Endothelial cell of umbilical vein (primary cell): ENCODE data around the gene KLF1. TPM values are rescaled to one million over a fixed set of nuclear protein-coding genes. Genes with fewer than 3 reads are reported as not detected.
A peak's percentile ranks its signal among the peaks of the same experiment; 100 is the strongest.

ENCODE experiments used
- BruUV-seq: library from RNA; stranded (reverse); fragments of 400-500 nt; replicated peaks from 2 replicates; lab custom pipeline; 2021; lab: Mats Ljungman, UMichigan
- CTCF ChIA-PET: fragments of 300-600, 350-600 bp; sonication (Branson Sonifier 250); formaldehyde crosslinking; loops from one replicate; lab custom pipeline; 2021; ENCODE audit warnings: antibody characterized with exemption, inconsistent platforms; lab: Charles Lee
- POLR2A ChIA-PET: fragments of 300-600, 350-600 bp; sonication (Branson Sonifier 250); formaldehyde crosslinking; loops from one replicate; lab custom pipeline; 2021; ENCODE audit warnings: antibody characterized with exemption, inconsistent platforms; lab: Charles Lee
- DNase-seq: peaks from one replicate; pipeline ENCODE4 v3.0.0-alpha.2; 2011; ENCODE audit warnings: low read depth, low spot score
- FAIRE-seq: peaks from 2 replicates; lab custom pipeline; 2011; peaks lifted over from hg19 to GRCh38; lab: Jason Lieb, UNC
- H2AFZ ChIP-seq: 2 replicates; pipeline ENCODE4 v1.6.0; 2012; ENCODE audit warnings: low read depth, low read length, control low read depth, inconsistent platforms
- H3K27ac ChIP-seq: 2 replicates; pipeline ENCODE4 v1.5.1; 2011; ENCODE audit warnings: low read depth, mild to moderate bottlenecking, control low read depth, low read length, moderate library complexity; ENCODE audit not compliant: insufficient read depth
- H3K27me3 ChIP-seq, 2 experiments: 2 replicates each; pipeline versions ENCODE4 v1.6.0 to v1.6.1; 2011; ENCODE audit warnings: low read length in 2 of 2, mixed read lengths in 1 of 2; ENCODE audit not compliant: control insufficient read depth in 2 of 2, insufficient read depth in 2 of 2
- H3K36me3 ChIP-seq, 2 experiments: 2 replicates in 1 of 2; 3 replicates in 1 of 2; pipeline ENCODE4 v1.5.1; 2011; ENCODE audit warnings: low read length in 2 of 2, mild to moderate bottlenecking in 1 of 2, moderate library complexity in 1 of 2; ENCODE audit not compliant: control insufficient read depth in 2 of 2, insufficient read depth in 2 of 2; ENCODE audit errors: extremely low read depth in 1 of 2
- H3K4me1 ChIP-seq: 3 replicates; pipeline ENCODE4 v1.5.1; 2011; ENCODE audit warnings: mild to moderate bottlenecking, low read length; ENCODE audit not compliant: control insufficient read depth, insufficient read depth; ENCODE audit errors: extremely low read depth
- H3K4me2 ChIP-seq: 2 replicates; pipeline ENCODE4 v1.6.1; 2011; ENCODE audit warnings: low read length, control low read depth, mixed read lengths; ENCODE audit not compliant: insufficient read depth
- H3K4me3 ChIP-seq, 3 experiments: fragments of 200-600 bp in 1 of 3; sonication (generic), shearing (Covaris generic) in 1 of 3; replicated peaks in 1 of 3; 2 replicates each; pipeline ENCODE4 v1.5.1; 2011 to 2016; ENCODE audit warnings: control low read depth in 3 of 3, low read length in 3 of 3, mild to moderate bottlenecking in 2 of 3, inconsistent platforms in 1 of 3, low read depth in 1 of 3, moderate library complexity in 1 of 3; ENCODE audit not compliant: insufficient read depth in 1 of 3
- H3K79me2 ChIP-seq: 2 replicates; pipeline ENCODE4 v1.6.0; 2012; ENCODE audit warnings: low read length, inconsistent platforms; ENCODE audit not compliant: control insufficient read depth, insufficient read depth
- H3K9ac ChIP-seq: replicated peaks from 2 replicates; pipeline ENCODE3; 2011; ENCODE audit warnings: low read length, control low read depth; ENCODE audit not compliant: insufficient read depth; ENCODE audit errors: extremely low read depth
- H3K9me1 ChIP-seq: replicated peaks from 3 replicates; pipeline ENCODE4 v1.6.0; 2011; ENCODE audit warnings: mild to moderate bottlenecking, low read length; ENCODE audit not compliant: control insufficient read depth, insufficient read depth; ENCODE audit errors: extremely low read depth
- H3K9me3 ChIP-seq: replicated peaks from 2 replicates; pipeline ENCODE4 v1.5.1; 2012; ENCODE audit warnings: low read length, inconsistent platforms; ENCODE audit not compliant: control insufficient read depth, insufficient read depth
- H4K20me1 ChIP-seq: replicated peaks from 2 replicates; pipeline ENCODE3; 2011; ENCODE audit warnings: mild to moderate bottlenecking, low read length; ENCODE audit not compliant: control insufficient read depth, insufficient read depth; ENCODE audit errors: extremely low read depth
- EZH2 ChIP-seq: IDR thresholded peaks from 2 replicates; pipeline ENCODE4 v1.6.1; 2012; ENCODE audit warnings: borderline replicate concordance, low read depth, mild to moderate bottlenecking, moderate library complexity, low read length, inconsistent platforms; ENCODE audit not compliant: severe bottlenecking
- FOS ChIP-seq: IDR thresholded peaks from 2 replicates; pipeline ENCODE4 v1.6.1; 2011; ENCODE audit warnings: mild to moderate bottlenecking, low read length, moderate library complexity, borderline replicate concordance; ENCODE audit not compliant: insufficient read depth
- GATA2 ChIP-seq: IDR thresholded peaks from 2 replicates; pipeline ENCODE4 v1.7.0; 2011; ENCODE audit warnings: low read depth, mild to moderate bottlenecking, moderate library complexity, mixed read lengths, low read length; ENCODE audit not compliant: insufficient read length, insufficient read depth
- JUN ChIP-seq: IDR thresholded peaks from 2 replicates; pipeline ENCODE4 v1.6.1; 2011; ENCODE audit warnings: borderline replicate concordance, low read depth; ENCODE audit not compliant: insufficient read length, insufficient read depth
- MAX ChIP-seq: IDR thresholded peaks from 2 replicates; pipeline ENCODE4 v1.6.1; 2011; ENCODE audit not compliant: insufficient read depth, insufficient read length
- MYC ChIP-seq: IDR thresholded peaks from one replicate; pipeline ENCODE4 v1.6.1; 2011; ENCODE audit warnings: mild to moderate bottlenecking, low read depth, low read length
- POLR2A ChIP-seq: IDR thresholded peaks from 2 replicates; pipeline ENCODE4 v1.6.1; 2012; ENCODE audit warnings: low read depth, mild to moderate bottlenecking, control low read depth, low read length
- dilution Hi-C: fragments of 300-500 bp; cut with MboI; formaldehyde crosslinking; loops from one replicate; pipeline ENCODE4 v1.15.0; 2019; ENCODE audit warnings: low sequenced_read_pairs; ENCODE audit not compliant: extremely low pct_ligation_motif_present
- intact Hi-C: fragments of 100-400 bp; cut with micrococcal nuclease; formaldehyde crosslinking; loops from one replicate; pipeline ENCODE4 v1.10.0; 2022
- polyA plus RNA-seq, 4 experiments: library from polyadenylated mRNA; depleted of rRNA in 3 of 4; stranded (reverse) in 3 of 4; unstranded in 1 of 4; fragments of >200 nt; gene quantifications; 2 replicates each; pipeline versions ENCODE4 v1.2.1 to v1.2.3, GENCODE V29; 2011 to 2012; ENCODE audit warnings: missing spikeins in 1 of 4
- total RNA-seq: library from RNA; stranded (reverse); gene quantifications from 2 replicates; pipeline ENCODE4 v1.2.3, GENCODE V29; 2021

Gene KLF1
- total and polyA plus RNA-seq, 2 donors (not counting 3 experiments of a cell fraction or from before 2014, with no cell fraction given), result not detected

- Histone ChIP-seq H3K4me1 (no peaks in the 10 kb centered on the region), H3K27me3 (peaks cover 3% of the 10 kb centered on the region in 2 experiments), H3K9ac (no peak overlapping the region), H3K9me3 (no peaks in the 10 kb centered on the region), H3K4me3 (no peak overlapping the region), H3K36me3 (no peaks in the 10 kb centered on the region), H4K20me1 (no peaks in the 10 kb centered on the region), H3K27ac (no peak overlapping the region), H3K9me1 (no peaks in the 10 kb centered on the region), H3K4me2 (no peak overlapping the region), H2AFZ (no peak overlapping the region), H3K79me2 (no peaks in the 10 kb centered on the region)
- TF ChIP-seq POLR2A (no peak), FOS (no peak), MYC (no peak)
- no TSS peak for BruUV-seq
- DNase-seq (peak; percentile 31), FAIRE-seq (no peak)
- CTCF ChIA-PET, result interaction anchor here (0.9 kb wide), 1 partner anchor 152 kb away, joined by 3 read pairs; no protein-coding TSS in a partner anchor
- dilution Hi-C loops (no loop called here), intact Hi-C loops (no loop called here)
- POLR2A ChIA-PET, result no interaction called here
Observed at GRCh38 chr19:12913011-12913561, 26.1 kb upstream of the KLF1 start.

DNA sequence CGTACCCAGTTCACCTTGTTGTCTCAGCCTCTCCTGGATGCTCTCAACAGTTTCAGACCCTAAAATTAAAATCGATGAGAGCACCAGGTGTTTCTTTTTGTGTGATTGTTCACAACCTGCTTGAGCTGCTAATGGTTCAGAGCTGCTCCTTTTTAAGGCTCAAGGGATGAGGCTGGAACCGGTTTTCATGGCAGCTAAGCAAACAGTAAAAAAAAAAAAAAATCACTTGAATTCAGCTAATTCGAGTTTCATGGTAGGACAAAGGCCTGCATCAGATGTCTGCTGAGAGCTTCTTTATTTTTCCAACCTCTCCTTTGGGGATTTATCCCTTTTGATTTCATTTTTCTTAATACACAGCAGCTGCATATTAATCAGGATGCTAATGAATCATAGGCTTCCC is 25.6 kb upstream of the KLF1 start:
- H2AFZ ChIP-seq, result no peak overlapping the region
- DNase-seq (no peak), FAIRE-seq (no peak)
- H3K4me2 ChIP-seq, result no peak overlapping the region
- ChIA-PET CTCF (interaction anchor here (0.8 kb wide), 1 partner anchor 10 kb away, joined by 4 read pairs; no protein-coding TSS in a partner anchor), POLR2A (no interaction called here)
- no peaks in the 10 kb centered on the region for H3K9me1 ChIP-seq
- H3K36me3 ChIP-seq, result no peaks in the 10 kb centered on the region
- no peak overlapping the region for H3K9ac ChIP-seq
- H3K4me1 ChIP-seq, result no peaks in the 10 kb centered on the region
- no peak overlapping the region for H3K4me3 ChIP-seq
- H4K20me1 ChIP-seq, result no peaks in the 10 kb centered on the region
- no TSS peak for BruUV-seq
- H3K27ac ChIP-seq, result no peak overlapping the region
- TF ChIP-seq GATA2, result no peak
- no peak for TF ChIP-seq MYC
- TF ChIP-seq FOS, result no peak
- no peak for TF ChIP-seq EZH2
- no peak for TF ChIP-seq MAX
- TF ChIP-seq JUN, result no peak
- no peak for TF ChIP-seq POLR2A
- no peaks in the 10 kb centered on the region for H3K9me3 ChIP-seq
- dilution Hi-C loops (no loop called here), intact Hi-C loops (no loop called here)
- H3K79me2 ChIP-seq, result no peaks in the 10 kb centered on the region
- H3K27me3 ChIP-seq, result peaks cover 3% of the 10 kb centered on the region in 2 experiments
